T1000 (cell line): Measurements from ENCODE around the gene MAP3K9.
A peak's percentile ranks its signal among the peaks of the same experiment; 100 is the strongest.

ENCODE experiments used
- DNase-seq: peaks from one replicate; lab custom pipeline; 2025; ENCODE audit warnings: mixed read lengths; lab: John Stamatoyannopoulos, UW

Gene MAP3K9

DNA sequence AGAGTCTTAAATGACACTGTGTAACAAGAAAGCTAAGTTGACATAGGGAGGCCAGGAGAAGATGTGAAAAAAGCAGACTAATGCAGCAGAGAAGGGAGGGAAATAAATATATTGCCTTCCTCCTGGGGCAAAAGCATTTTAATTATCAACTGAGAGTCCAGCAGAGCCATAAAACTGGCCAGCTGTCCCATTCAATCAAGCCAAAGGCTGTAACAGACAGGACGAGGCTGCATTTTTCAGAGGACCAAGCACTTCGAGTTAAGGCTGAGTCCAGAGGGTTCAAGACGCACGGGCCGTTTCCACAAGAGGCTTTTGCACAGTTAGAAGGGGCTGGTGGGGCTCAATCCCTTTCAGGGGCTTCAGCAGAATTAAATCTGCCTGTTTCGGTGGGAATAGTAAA, 20.4 kb downstream of the MAP3K9 start:
- no peak for DNase-seq

DNA sequence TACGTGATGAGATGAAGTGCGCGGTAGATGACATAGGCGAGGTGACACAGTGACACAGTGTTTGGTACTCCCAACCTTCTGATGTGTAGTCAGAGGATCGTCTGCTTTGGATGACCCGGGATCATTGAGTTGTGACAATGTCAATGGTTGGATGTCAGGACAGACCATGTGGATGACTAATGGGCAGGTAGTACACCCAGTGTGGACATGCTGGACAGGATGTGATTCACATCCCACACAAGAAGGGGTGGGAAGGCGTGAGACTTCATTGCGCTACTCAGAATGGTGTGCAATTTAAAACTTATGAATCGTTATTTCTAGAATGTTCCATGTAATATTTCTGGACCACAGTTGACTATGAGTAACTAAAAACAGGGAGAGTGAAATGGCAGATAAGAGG, 23.8 kb downstream of the MAP3K9 start:
- DNase-seq = no peak

DNA sequence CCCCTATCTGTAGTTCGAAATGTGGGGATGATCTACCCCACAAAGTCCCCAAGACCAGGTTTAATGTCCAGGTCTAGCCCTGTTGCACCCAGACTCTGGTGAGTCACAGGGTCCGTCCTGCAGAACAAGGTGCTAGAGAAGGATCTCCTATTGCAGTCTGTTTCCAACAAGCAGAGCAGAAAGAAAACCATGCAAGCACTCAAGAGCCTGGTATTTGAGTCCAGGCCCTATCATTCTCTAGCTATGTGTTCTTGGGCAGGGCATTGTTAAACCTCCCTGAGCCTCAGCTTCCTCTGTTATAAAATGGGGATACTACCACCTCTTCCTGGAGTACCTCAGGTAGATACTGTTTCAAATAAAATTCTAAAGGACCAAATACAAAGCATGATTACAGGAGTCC, 24.4 kb downstream of the MAP3K9 start:
- DNase-seq = no peak

DNA sequence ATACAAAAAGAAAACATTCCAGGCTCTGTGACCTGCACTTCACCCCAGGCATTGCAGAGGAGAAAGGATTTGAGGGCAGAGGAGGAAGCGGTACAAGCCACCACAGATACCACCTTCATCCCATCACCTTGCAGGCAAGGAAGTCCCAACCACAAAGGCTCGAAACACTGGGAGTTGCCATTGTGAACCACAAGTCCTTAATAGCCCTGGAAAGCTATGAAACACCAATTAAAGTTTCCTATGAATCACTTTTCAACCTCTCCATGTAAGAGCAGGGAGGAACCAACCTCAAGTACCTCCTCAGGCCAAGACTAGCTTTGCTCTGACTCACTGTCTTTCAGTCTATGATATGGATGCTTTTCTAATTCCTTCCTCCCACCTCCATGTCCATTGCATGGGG, 27.0 kb downstream of the MAP3K9 start:
- peak; percentile 79 for DNase-seq

DNA sequence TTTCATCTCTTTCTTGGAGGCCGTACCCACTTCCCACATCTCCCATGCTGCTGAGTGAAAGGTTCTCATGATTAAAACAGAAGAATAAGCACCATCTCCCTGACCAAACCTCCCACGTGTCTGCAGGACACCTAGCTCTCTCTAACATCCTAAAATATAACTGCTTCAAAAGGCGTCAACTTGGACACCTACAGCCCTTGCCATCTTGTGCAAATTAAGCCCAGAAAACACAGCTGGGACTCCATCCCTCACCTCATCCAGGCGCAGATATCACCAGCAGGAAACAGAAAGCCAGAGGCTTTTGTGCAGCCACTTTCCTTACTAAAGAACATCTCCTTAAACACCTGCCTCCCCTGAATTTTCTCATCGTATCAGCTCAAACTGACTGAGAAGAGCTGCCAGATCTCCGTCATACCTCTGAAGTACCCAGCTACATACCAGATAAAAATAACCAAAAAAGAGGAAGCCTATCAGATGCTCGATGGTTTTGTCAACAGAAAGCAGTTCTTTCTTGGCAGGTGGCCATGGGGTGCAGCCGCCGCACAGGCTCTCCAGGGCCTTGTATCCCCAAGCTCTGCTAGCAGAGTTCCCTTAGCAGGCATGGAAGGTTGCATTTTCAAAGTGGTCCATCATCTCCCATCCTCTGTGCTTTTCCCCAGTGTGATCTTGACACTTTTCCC, 28.8 kb downstream of the MAP3K9 start:
- no peak for DNase-seq

DNA sequence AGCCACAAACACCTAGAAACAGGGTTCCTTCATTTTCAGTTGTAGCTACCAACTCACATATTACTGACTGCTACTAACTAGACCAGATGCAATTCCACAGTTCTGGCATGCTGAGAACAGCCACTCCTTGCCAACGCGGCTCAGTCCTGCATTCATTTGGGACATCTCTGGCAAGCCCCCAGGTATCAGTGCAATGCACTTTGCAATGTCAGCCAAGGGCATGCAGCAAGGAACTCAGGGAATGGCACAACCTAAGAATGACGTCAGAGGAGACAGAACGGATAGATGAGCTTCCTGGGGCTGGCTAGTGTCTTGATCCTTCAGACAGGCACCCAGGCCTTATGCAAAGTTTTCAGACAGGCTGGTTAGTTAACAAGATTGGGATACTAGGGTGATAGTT, 29.6 kb downstream of the MAP3K9 start:
- DNase-seq = no peak

DNA sequence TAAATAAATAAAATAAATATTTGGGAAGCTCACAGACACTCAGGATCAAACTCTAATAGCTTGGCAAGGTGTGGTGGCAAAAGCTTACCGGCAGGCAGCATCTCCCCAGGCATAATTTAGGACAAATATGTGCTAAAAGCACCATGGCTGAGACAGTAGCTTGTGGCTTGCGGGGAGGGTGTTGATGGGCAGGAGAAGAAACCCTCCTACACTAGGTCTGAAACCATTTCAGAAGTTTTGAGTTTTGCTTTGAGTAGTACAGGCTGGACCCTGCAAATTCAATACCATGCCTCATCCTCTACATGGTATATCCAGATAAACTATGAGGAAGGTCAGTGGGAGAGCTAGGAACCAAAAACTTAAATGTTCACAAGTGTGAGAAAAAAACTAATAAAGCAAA, 33.1 kb downstream of the MAP3K9 start:
- DNase-seq = no peak

DNA sequence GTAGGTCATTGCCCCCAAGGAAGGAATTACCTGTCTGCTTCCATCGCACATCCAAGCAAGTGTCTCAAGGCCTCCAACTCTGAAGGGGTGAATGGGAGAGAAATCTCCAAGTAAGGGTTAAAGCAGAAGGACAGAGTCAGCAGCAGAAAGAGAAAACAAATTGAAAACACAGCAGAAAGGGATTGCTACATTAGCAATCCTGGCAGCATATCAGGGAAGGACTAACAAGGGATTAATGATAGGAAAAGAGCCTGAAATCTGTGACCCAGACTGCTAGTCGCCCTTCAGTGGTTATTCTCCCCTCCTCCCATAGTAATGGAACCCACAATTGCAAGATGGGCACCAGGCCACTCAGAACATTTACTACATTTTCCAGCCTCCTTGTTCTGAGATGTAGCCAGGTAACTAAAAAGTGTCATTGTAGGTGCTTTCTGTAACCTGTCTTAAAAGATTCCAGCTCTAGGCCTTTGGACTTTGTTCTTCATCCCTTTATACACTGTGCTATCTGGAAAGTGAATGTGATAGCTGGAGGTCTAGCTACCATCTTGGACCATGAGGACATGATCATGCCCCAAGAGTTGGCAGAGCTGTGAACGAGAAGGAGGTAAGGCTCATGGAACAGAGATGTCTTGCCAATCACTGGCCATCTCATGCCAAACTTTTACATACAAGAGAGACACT, 36.0 kb downstream of the MAP3K9 start:
- DNase-seq = no peak

DNA sequence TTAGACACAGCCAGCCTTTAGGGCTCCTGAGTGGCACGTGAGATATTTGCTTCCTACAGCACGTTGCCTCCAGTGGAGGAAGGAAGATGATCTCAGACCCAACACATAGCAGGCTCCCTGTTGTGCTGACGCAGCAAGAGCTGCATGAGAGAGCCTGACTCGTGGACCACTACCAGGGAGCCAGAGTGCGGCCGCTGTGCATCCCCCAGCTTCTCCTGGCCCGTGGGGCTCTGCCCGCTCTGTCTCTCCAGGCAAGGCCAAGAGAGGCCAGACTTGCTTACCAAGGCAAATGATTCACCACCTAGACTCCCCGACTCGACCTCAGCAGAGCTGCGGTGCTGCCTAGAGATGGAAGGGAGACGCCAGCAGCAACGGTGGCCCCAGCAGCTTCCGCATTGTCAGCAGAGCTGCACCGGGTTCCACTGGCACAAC, 37.5 kb downstream of the MAP3K9 start:
- no peak for DNase-seq

DNA sequence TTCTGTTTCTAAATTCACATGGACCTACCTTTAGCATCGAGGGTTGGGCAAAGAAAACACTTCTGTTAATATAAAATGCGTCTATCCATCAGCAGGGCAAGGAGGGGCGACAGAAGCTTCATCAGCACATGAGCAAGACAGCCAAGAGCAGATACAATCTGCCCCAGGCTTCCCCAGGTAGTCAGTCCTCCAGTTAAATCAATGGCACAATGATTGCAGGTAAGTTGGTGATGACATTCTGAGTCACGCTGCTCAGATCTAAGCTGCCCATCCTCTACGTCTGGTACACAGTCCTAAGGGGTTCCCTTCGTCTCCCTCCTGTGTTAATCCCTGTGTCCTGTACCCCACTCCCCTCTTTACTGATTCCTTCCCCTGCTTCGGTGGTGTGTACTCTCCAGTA, 38.8 kb downstream of the MAP3K9 start:
- no peak for DNase-seq

DNA sequence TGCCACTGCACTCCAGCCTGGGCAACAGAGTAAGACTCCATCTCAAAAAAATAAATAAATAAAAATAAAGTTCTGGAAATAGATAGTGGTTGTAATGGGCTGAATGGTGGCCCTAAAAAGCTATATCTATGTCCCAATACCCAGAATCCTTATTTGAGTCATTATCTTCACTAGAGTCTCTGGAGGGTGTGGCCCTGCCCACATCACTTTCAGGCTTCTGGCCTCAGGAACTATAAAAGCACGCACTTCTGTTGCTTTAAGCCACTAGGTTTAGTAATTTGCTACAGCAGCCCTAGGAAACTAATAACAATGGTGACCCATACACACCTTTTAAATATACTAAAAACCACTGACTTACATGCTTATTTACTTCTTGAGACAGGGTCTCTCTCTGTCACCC, 49.9 kb downstream of the MAP3K9 start:
- no peak for DNase-seq

DNA sequence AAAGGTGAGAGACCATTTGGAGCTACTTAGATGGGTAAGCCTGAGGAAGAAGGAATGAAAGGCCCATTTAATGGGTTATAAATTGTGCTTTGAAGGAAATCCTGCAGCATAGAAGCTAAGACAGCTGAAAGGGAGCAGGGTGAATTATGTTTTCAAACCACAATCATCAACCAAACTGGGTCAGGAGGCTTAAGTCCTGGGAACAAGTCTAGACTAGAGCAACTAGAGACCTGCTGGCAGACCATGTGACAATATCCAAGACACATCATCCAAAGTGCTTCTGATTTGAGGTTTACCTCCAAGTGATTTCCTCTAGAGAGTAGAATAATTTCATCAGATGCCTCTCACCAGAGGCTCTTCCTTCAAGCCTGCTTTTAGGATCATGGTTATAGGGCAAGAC, 53.7 kb downstream of the MAP3K9 start:
- no peak for DNase-seq

DNA sequence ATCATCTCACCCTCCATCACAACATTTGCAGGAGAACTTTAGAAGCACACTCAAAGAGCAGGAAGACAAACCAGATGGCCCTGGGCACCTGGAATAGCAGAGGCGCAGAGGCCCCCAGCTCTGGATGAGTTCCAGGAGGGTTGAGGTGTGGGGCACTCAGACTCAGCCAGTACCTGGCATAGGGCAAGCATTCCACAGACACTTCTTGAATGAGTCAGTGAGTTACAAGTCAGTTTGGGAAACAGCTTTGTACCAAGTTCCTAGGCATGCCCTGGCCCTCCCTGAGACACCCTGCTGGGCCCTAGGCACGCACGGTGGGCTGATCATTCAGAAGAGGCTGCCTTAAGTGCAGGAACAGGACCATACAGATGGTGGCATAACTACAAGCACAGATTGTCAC, 54.3 kb downstream of the MAP3K9 start:
- DNase-seq = peak; percentile 29

DNA sequence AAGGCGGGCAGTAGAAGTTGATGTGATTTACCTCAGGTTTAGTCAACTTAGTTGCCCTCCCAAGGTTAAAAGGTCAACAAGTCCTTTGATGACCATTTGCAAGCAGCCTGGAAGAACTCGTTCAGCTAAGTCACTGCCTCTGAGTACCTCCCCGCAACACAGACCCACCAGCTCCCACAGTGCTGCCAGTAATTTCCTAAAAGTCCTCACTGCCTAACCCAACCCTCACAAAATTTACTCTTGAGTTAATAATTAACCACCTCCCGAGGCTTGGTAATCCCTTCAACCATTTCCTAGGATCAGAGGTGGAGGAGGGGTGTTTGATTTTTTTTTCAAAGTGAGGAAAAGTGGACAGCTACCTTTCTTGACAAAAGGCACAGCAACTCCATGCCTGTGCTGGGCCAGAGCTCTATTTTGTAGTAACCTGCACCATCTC, 55.8 kb downstream of the MAP3K9 start:
- no peak for DNase-seq

DNA sequence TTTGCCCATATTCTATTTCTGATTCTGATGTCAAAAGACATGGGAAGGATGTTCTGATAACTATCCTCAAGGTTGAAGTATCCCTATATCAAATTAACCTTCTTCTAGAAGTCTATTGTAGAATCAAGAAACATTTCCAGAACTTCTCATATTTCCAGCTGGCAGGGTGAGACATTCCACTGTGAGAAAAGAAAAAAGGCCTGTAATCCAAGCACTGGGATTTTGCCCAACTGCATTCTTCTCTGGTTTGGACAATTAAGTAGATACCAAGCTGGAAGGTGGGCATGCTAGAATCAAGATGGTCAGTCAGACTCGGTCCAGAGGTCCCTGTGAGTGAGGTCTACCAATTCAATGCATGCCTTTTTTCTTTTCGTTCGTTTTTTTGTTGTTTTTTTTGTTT, 60.9 kb downstream of the MAP3K9 start:
- DNase-seq = no peak

DNA sequence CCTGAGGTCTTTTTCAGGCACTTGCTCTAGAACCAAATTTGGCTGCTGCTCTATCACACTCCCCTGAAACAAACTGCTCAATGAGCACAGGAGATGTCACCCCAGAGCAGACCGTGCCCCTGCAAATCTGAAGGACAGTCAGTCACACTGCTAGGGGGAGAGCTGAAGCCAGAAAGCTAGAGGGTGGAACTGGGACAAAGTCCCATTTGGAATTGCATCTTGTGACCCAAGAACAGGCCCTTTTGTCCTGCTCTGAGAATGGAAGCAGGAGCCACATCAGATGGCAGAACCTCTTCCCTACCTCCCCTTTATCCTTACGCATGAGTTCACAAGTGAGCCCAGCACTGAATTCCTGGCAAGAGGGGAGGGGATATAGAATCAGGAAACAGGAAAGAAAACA, 64.7 kb downstream of the MAP3K9 start:
- no peak for DNase-seq

DNA sequence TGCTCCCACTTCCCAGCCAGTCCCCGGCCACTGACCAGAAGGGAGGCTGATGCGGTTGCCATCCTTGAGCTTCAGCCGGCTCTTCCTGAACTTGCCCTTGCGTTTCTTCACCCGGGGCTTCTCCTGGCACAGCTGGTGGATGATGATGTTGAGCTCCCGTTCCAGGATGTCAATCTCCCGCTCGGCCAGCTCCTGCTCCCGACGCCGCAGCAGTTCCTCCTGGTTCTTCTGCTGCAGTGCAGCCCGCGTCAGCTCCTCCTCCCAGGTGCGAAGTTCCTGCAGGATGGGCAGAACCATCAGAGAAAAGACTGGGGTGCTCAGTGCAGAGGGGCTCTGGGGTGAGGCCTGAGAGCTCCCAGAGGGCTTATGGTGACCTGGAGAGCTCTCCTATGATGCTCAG, 67.0 kb downstream of the MAP3K9 start:
- no peak for DNase-seq

DNA sequence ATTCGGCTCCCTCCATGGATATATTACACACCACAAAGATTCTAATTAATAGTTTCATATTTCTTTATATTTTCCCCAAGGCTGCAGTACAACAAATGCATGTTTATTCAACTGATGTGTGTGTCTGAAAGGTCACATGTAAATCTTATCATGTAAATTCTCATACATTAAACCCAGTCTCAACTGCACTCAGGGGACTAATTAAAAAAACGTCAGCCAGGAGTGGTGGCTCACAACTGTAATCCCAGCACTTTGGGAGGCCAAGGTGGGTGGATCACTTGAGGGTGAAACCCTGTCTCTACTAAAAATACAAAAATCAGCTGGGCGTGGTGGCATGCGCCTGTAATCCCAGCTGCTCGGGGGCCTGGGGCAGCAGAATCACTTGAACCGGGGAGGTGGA, 67.8 kb downstream of the MAP3K9 start:
- DNase-seq = no peak

DNA sequence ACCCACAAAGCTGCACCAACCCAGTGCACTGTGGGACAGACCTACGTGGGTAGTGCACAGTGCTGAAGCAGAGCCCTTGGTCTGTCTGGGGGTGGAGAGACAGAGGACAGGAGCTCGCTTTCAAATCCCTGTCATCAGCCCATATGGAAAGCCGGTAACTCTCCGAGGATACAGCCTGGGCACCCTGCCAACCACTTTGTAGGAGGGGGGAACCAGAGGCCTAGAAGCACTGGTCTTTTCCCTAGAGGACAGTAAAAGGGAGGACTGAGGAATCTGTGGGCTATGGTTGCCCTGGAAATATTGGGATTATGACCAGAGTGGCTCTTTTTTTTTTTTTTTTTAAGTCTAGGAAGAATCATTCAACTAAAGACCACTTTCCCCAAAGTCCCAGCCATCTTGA, 74.3 kb downstream of the MAP3K9 start:
- DNase-seq = peak; percentile 54

DNA sequence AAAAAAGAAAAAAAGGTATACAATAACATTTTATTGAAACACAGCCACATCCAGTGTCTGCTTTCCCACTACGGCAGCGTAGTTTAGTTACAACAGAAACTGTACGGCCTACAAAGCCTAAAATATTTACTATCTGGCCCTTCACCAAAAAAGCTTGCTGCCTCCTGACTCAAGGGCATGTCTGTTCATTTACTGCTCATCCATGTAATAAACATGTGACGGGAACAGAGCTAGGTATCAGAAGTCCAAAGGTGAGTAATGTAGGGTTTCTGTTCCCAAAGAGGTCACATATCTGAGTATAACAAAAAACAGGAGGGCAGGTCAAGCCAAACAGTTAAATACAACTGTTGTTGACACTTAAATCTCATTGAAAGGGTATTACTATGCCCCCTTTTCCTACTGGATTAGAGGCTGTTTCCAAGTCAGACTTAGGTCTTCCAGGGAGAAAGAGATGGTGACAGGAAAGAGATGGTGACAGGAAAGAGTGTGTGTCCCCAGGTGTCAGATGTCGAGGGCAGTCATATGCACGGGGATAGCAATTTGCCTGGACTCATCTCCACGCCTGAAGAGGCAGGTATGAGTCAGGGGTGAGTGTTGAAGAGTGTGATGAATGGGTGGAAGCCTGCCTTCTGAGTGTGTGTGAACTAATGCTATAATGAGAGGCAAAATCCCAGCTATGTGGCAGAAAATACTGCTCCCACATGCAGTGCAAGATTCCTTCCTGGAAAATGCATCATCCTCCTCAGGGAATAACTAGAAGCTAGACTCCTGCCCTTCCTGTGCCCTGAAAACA, 77.7 kb downstream of the MAP3K9 start:
- peak; percentile 9 for DNase-seq

DNA sequence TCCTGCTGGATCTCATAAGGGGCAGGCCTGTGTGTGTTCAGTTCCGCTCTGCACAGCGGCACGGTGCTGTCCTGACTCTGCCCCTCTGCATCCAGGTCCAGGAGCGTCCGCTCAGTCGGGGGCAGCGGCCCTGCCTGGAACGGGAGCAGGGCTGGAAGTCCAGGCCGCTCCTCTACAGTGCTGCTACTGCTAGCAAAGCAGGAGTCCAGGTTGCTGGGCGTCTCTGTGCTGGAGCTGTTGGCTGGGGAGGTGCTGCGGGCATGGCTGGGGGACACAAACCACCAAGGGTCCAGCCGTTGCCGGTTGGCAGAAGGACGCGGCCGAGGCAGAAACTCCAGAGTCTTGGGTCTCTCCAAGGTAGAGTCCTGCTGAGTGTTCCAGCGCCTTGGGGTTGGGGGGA, 78.9 kb downstream of the MAP3K9 start:
- DNase-seq = no peak

DNA sequence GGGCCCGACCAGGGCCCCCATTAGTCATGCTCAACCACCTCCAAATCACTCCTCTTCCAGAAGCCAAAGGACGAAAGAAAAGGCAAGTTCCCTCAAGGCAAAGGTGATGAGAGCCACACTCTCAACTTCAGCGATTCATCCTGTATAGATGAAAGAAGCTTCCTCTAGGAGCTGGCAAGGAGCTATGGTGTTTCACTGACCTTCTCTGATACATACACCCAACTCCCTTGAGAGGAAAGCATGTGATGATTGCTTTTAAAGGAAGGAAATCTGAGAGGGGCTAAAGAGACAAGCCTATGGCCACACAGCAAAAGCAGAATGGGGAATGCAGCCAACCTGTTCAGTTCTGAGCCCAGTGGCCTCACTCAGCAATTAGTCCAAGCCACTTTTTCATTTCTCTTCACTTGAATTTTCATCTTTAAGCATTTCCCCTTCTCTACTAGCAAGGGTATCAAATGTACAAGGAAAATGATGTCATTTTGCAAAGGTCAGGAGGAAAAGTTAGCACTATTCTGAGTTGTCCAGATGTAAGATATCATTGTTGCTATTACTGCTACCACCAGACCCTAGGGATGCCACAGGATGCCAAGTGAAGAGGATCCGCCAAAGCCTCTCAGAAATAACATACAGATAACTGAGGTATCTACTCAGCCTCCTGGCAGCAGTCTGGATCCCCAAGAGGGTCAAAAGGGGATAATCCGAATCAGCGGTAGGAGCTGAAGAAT, 82.5 kb downstream of the MAP3K9 start:
- no peak for DNase-seq
